HT1080 (cell line): Measurements from ENCODE around the gene CHAMP1. TPM values are rescaled to one million over a fixed set of nuclear protein-coding genes. Genes with fewer than 3 reads are reported as not detected.
"Not testable (repeated sequence)": the region's sequence is repeated elsewhere in the genome, so short reads cannot be mapped to it uniquely, and the experiment has no call there.

Source experiments
- DNase-seq: peaks from one replicate; pipeline ENCODE4 v3.0.0-alpha.2; 2015; ENCODE audit warnings: low read depth
- small RNA-seq: library from RNA; depleted of rRNA; stranded (forward); fragments of <200 nt; gene quantifications from one replicate; pipeline ENCODE3, GENCODE V24; 2014
- total RNA-seq: library from RNA; depleted of rRNA; stranded (reverse); fragments of >200 nt; shearing (Covaris generic); gene quantifications from 2 replicates; pipeline ENCODE4 v1.2.3, GENCODE V29; 2014; rRNA removed

CHAMP1 gene
- total RNA-seq, 1 experiment from 2014 or later, result 26.3 TPM

GRCh38 chr13:114328595-114328994, 14.3 kb downstream of the CHAMP1 start:
- no peak for DNase-seq

- DNase-seq, result no peak
Measured at GRCh38 chr13:114330086-114330485, 15.8 kb downstream of the CHAMP1 start.

GRCh38 chr13:114333881-114334280, 19.6 kb downstream of the CHAMP1 start:
- DNase-seq, result peak; percentile 24

- no peak for DNase-seq
Measured at GRCh38 chr13:114334305-114335053, 20.2 kb downstream of the CHAMP1 start.

- DNase-seq, result not testable (repeated sequence)
Measured at GRCh38 chr13:114336457-114336856, 22.2 kb downstream of the CHAMP1 start.

- DNase-seq, result no peak
Measured at GRCh38 chr13:114338959-114339358, 24.7 kb downstream of the CHAMP1 start.

- DNase-seq, result peak; percentile 71
Measured at GRCh38 chr13:114339857-114340534, 25.7 kb downstream of the CHAMP1 start.

GRCh38 chr13:114341003-114341777, 26.9 kb downstream of the CHAMP1 start:
- no peak for DNase-seq

- DNase-seq, result not testable (repeated sequence)
Measured at GRCh38 chr13:114347256-114347655, 33.0 kb downstream of the CHAMP1 start.

- DNase-seq, result peak; percentile 38
Measured at GRCh38 chr13:114352763-114353162, 38.5 kb downstream of the CHAMP1 start.

GRCh38 chr13:114353382-114353781, 39.1 kb downstream of the CHAMP1 start:
- DNase-seq, result not testable (repeated sequence)

Small RNA genes lying within 50 kb of the gene (small RNA-seq; reads per million reads assigned to genes)
- gene MIR4502, result not detected

Other genes with a start within 250 kb of the CHAMP1 start
- 37.8 and 41.7 TPM in 2 replicates for gene RASA3, start 181.9 kb upstream of the CHAMP1 start, total RNA-seq
- not detected in 2 replicates for gene CFAP97D2, start 135.2 kb upstream of the CHAMP1 start, total RNA-seq
- 36.7 and 57.6 TPM in 2 replicates for gene CDC16, start 79.6 kb upstream of the CHAMP1 start, total RNA-seq
- gene UPF3A, start 32.9 kb upstream of the CHAMP1 start, total RNA-seq, result 23.6 and 33.3 TPM in 2 replicates